HG02938 (cell line): Measurements from ENCODE around the gene HRG.
"Not testable (repeated sequence)": the region's sequence is repeated elsewhere in the genome, so short reads cannot be mapped to it uniquely, and the experiment has no call there.

Experiments used
- ATAC-seq: cut with Tn5 transposase; IDR thresholded peaks from one replicate; pipeline ENCODE4 v1.9.1; 2021; ENCODE audit warnings: mild to moderate bottlenecking, moderate library complexity; ENCODE audit not compliant: unreplicated experiment

Gene HRG

GRCh38 chr3:186678604-186679003 lies 12.8 kb downstream of the HRG start:
- no peak for ATAC-seq

- no peak for ATAC-seq
Measured at GRCh38 chr3:186679151-186679550, 13.3 kb downstream of the HRG start.

GRCh38 chr3:186680869-186681268 lies 15.1 kb downstream of the HRG start:
- ATAC-seq = no peak

- ATAC-seq = no peak
Measured at GRCh38 chr3:186682812-186683211, 17.0 kb downstream of the HRG start.

GRCh38 chr3:186683979-186684378 lies 18.2 kb downstream of the HRG start:
- ATAC-seq = no peak

GRCh38 chr3:186686475-186686874 lies 20.7 kb downstream of the HRG start:
- ATAC-seq = not testable (repeated sequence)

- ATAC-seq = no peak
Measured at GRCh38 chr3:186687120-186687651, 21.4 kb downstream of the HRG start.

GRCh38 chr3:186690304-186690703 lies 24.5 kb downstream of the HRG start:
- not testable (repeated sequence) for ATAC-seq

GRCh38 chr3:186691676-186692075 lies 25.9 kb downstream of the HRG start:
- ATAC-seq = no peak

GRCh38 chr3:186693843-186694242 lies 28.0 kb downstream of the HRG start:
- ATAC-seq = no peak

GRCh38 chr3:186694288-186695032 lies 28.6 kb downstream of the HRG start:
- ATAC-seq = no peak

GRCh38 chr3:186696522-186696921 lies 30.7 kb downstream of the HRG start:
- ATAC-seq = no peak

- no peak for ATAC-seq
Measured at GRCh38 chr3:186697510-186697909, 31.7 kb downstream of the HRG start.

GRCh38 chr3:186700267-186700666 lies 34.5 kb downstream of the HRG start:
- ATAC-seq = no peak

GRCh38 chr3:186702451-186702850 lies 36.6 kb downstream of the HRG start:
- not testable (repeated sequence) for ATAC-seq

GRCh38 chr3:186705882-186706780 lies 40.3 kb downstream of the HRG start:
- ATAC-seq = no peak

- no peak for ATAC-seq
Measured at GRCh38 chr3:186708983-186709679, 43.3 kb downstream of the HRG start.

GRCh38 chr3:186710694-186711093 lies 44.9 kb downstream of the HRG start:
- not testable (repeated sequence) for ATAC-seq

- no peak for ATAC-seq
Measured at GRCh38 chr3:186713499-186713898, 47.7 kb downstream of the HRG start.

GRCh38 chr3:186717039-186717457 lies 51.2 kb downstream of the HRG start, which contains the start of gene KNG1:
Gene KNG1 (plus strand): TSS chr3:186717359. CDS start chr3:186717543, 184 bp downstream.
- ATAC-seq = no peak
